ENCODE measurements around the gene MCTP2.

The MCTP2 gene

DNA sequence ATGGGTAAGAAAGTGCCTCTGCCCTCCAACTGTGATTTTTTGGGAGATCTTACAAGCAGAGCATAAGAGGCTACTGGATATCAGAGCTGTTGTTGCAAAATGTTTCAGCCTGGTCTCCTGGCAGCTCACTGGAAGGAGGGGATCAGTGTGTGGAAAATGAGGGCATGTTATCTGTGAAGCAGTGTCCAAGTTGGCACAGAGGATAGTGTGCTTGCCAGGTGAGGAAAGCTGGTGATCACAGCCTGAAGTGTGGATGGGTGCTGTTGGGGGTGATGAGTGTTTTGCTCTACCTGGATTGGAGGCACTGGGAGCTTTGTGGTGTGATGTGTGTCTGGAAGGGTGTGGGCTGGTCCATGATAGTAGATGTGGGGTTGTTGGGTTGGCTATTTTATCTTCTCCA, 69.3 kb downstream of the MCTP2 start:
- no peak for DNase-seq

GRCh38 chr15:94305133-94305532, 73.8 kb downstream of the MCTP2 start:
- no peak for DNase-seq

GRCh38 chr15:94306700-94307650, 75.6 kb downstream of the MCTP2 start:
- no peak for DNase-seq

- DNase-seq = no peak
These were observed 81.6 kb downstream of the MCTP2 start for GRCh38 chr15:94312946-94313345.

DNA sequence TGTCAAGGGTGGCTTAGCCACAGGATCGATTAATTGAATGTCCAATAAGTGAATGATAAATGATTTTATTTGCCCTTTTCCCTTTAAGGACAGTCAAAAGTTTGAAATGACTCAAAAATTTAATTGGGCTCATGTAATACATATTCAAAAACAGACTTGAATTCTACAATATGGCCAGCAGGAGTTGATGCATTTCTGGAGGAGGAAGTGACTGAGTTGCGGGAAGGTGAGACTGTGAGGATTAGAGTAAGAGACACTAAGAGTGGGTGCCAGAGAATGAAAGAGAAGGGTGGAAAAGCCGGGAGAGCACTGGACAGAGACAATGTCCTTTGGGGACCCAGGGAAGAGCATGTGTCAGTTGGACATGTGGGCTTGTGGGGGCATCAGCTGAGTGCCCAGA, 83.3 kb downstream of the MCTP2 start:
- no peak for DNase-seq

DNA sequence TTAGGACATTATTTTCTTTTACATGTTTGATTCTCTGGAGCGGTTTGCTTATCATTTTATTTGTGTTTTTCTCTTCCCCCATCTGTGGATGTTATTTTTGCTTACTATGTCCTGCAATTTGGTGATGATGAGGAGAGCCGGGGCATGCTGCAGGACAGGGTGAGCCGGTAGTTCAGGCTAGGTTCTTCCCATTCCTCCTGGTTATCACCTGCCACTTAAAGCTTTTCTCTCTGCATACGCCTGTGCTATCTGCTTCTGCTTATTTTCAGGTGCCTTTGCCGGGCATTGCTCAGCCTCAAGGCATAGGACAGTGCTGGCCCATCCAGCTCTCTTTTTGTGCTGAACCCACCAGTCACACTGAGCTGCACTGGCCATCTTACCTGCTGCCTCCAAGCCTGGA, 85.8 kb downstream of the MCTP2 start:
- no peak for DNase-seq

- no peak for DNase-seq
These were observed 90.8 kb downstream of the MCTP2 start for GRCh38 chr15:94322141-94322540.

- no peak for DNase-seq
These were observed 91.7 kb downstream of the MCTP2 start for GRCh38 chr15:94323076-94323475.

DNA sequence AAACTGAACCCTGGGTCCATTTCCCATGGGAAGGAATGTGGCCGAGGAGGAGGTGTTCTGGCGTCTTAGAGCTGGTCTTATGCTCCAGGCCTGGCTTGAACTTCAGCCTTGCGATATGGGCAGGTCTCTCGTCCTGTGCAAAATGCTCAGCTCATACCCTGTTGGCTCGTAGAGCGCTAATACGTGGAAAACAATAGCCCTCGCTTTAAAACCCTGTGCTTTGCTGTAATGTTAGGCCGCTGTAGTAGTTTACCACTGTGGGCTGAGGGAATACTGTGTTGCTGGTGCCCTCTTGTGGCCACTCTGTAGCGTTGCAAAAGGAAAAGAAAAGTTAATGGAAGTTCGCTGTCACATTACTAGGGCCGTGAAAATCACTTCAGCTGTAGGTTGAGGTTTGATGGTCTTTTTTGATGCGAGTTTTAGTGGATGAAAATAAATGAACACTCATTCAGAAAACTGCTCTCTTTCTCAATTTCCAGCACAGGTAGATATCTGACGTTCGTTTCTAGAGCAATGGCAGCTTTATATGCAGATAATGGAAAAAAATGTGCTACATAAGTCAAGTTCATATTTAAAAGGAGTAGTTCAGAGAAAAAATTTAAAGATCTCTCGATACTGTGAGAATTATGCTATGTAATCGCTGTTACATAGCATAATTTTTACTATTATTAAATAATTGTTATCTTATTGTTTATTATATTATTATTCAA, 92.9 kb downstream of the MCTP2 start:
- peak; percentile 0 for DNase-seq

DNA sequence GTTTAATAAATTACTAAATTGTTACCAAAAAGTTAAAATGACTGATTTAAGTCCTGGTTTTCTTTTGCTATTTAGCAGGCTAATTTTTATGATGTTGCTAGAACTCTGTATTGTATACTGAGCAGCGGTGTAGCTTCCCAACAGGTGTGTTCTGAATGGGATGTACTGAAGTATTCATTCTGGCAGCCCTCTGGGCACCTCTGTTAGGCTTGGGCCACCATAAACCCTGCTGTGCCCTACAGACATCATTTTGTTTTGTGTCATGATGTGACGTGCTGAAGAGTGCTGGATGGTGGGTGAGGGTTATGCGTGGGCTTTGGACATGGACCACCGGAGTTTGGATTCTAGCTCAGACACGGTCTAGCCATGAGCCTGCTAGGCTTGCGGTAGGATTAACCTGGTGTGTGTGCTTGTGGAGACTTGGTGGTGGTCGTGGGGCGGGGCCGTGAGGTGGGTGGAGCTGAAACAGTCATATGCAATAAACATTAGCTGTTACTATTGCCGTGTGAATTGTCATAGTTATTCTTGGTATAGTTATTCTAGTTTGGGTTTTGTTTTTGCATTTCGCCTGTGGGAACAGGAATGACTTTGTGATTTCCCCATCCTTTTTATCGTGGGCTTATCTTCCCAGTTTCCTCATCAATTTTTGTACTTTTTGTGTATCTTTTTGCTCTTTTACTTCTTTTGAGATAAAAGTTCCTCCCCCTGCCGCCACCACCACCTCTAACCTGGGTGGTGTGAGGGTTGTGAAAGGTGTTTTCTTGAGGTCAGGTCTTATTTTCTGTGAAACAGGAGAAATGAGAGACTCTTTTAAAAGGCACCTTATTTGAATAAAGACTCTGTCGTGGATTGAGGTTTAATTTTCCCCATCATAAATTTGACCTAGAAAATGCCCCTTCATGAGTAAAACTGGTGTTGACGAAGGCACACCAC, 93.7 kb downstream of the MCTP2 start:
- no peak for DNase-seq

GRCh38 chr15:94327356-94327936, 96.1 kb downstream of the MCTP2 start:
- DNase-seq = no peak

- no peak for DNase-seq
These were observed 100.4 kb downstream of the MCTP2 start for GRCh38 chr15:94331731-94332130.

DNA sequence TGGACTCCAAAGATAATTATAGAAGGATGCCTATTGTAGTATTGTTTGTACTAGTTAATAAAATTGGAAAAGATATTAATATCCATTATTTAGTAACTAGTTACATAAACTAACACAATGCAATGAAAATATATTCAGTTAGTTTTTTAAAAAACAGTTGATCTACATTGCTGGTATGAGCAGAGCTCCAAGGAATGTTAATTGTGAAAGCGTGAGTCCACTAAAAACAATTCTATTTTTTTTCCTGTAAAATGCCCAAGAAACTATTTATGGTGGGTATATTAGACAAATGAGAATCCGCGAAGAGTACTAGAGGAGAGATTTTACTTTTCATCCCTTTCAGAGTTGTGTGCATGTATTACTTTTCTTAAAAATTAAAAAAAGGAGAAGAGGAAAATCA, 104.3 kb downstream of the MCTP2 start:
- DNase-seq = no peak

DNA sequence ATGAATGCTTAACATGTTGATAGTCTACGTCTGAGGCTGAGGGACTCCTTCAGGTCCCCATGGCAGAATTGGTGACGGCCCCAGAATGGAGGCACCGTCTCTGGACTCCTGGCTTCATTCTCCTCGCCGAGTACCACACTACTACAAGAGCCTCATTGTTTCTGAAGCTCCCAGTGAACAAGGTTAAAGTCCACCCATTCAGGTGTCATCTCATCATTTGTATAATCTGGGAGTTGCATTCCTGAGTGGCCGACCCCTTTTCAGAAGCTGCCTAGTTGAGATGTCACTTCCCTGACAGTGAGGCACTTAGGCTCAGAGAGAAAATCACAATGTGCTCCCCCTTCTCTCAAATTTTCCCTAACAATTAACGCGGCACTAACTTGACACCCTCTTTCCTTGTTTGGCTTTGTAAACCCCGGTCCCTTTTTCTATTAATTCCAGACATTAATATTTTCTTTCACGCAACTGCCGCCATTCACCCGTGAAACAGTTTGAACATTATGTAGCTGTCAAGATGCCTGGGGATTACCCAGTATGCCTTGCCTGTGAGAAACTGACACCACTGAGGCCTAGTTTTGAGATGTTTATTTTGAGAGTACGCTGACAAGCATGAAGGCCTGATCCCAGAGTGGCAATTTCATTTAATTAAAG, 105.6 kb downstream of the MCTP2 start:
- no peak for DNase-seq

- no peak for DNase-seq
These were observed 107.0 kb downstream of the MCTP2 start for GRCh38 chr15:94338243-94338846.

DNA sequence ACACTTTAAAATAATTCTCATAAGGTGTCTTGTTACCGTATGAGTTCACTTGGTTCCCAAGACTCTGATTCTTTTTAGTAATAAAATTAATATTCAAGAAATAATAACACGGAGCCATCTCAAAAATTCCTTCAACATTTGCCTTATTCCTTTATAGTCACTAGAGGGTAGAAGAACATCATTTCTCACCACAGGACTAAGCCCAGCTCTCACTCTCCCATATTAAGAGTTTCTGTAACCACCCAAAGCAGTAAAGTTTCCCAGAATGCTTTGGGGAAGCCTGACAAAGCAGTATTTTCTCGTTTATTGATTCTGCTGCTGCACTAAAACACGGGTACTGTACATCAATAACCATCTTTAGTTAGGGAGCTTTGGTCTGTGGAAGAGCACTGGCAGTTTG, 114.9 kb downstream of the MCTP2 start:
- no peak for DNase-seq

DNA sequence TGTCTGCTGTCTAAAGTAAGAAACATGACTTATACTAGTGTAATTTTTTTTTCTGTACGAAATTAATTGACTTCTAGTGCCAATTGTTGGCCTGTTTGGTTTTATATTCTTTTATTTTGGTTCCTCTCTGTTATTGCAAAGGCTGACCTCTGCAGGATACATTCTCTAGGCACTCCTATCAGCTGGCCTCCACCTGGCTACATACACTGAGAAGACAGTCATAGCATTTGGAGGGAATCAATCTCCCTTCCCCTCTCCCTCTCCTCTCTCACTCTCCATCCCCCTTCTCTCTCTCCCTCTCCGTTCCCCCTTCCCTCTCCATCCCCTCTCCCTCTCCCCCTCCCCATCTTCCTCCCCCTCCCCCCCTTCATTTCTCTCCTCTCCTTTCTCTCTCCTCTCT, 116.7 kb downstream of the MCTP2 start:
- DNase-seq = no peak

- no peak for DNase-seq
These were observed 119.7 kb downstream of the MCTP2 start for GRCh38 chr15:94351031-94351535.

- no peak for DNase-seq
These were observed 121.5 kb downstream of the MCTP2 start for GRCh38 chr15:94352636-94353487.

DNA sequence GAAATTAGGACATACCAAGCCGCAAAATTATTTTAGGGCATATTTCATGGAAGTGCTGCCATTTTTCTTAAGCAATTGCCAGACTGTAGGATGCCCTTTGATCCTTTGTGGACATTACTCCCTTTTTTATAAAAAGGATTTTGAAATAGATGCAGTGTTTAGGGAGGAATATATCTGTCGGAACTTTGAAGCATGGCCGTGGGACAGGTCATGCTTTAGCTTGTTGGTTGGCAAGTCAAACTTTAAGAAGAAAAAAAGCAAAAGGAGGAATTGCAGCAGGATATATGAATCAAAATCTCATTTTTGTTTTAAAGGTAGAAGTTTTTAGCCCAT, 122.1 kb downstream of the MCTP2 start:
- no peak for DNase-seq

- no peak for DNase-seq
These were observed 123.3 kb downstream of the MCTP2 start for GRCh38 chr15:94354655-94355054.

All from DMS79 treated with DMSO at 0.1 percent for 48 hours (cell line).